ENCODE measurements around the gene SLC25A21. TPM values are rescaled to one million over a fixed set of nuclear protein-coding genes. Genes with fewer than 3 reads are reported as not detected.

The SLC25A21 gene
- total RNA-seq, 2 experiments from 2014 or later = not detected

DNA sequence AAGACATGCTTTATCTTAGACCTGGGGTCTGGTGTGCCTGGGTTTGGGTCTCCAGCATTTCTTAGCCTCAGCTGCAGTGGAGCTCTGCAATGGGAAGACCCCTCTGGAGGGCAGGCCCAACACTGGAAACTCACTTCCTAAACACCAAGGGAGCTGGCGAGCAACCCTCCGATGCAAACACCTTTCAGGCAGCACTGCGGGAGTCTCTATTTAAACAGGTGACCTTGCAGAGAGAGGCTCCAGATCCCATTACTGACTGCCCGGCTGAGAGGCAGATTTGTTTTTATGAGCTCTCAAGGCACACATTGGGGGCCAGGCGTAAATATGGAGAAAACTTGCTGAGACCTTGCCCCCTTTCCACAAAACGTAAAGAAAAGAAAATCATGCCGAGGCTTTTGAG, 315.3 kb downstream of the SLC25A21 start:
- H3K9me3 Mint-ChIP-seq = no peaks in the 10 kb centered on the region

DNA sequence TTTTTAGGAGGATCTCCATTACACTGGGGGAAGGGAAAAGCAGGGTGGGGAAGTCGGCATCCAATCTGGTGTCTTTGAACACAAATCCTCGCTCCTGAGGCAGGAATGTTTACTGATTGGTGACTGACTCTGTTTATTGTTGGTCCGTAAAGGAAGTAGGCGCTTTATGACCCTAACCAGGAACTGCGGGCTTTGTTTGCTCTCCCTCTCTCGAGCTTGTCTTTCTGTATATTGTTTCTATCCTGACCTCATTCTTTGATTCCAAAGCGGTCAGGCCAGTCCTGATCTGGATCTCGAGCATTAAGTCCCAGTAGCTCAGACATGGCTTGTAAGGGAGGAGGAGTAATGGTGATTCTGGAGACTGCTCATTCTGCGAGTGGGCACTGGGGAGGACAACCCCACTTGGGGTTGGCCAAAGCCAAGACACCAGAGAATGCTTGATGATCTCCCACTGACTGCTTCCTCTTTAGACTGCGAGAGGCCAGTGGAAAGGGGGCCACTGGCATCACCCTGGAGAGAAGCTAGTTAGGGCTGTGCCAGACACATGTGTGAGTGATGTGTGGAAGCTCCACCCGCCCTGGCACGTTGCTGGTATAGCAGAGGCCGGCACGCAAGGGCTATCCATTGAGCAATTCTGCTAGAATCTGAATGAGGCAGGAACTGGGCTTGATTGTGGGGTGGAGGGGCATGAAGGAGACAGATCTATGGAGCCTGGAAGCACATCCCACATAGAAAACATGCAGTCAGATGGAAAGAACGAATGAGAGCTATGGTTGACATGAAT, 316.1 kb downstream of the SLC25A21 start:
- Mint-ChIP-seq H3K36me3 (ENCODE audit: low read depth) (no peaks in the 10 kb centered on the region), H3K27ac (no peak overlapping the region), H3K4me1 (ENCODE audit: low read depth) (no peaks in the 10 kb centered on the region), H3K27me3 (peaks cover 3% of the 10 kb centered on the region), H3K9me3 (no peaks in the 10 kb centered on the region), H3K4me3 (no peak overlapping the region)
- CTCF ChIA-PET = no interaction called here
- ATAC-seq (no peak), DNase-seq (no peak)
- intact Hi-C loops (cut with micrococcal nuclease) = no loop called here
- TF ChIP-seq CTCF (IDR thresholded peaks at IDR 0.05) = no peak
- POLR2A ChIA-PET = no interaction called here

More for the DNA sequence above, 315.3 kb downstream of the SLC25A21 start:
- ChIA-PET CTCF (no interaction called here), POLR2A (no interaction called here)
- Mint-ChIP-seq H3K4me1 (ENCODE audit: low read depth) (no peaks in the 10 kb centered on the region), H3K27me3 (peaks cover 3% of the 10 kb centered on the region), H3K4me3 (no peak overlapping the region), H3K27ac (no peak overlapping the region), H3K36me3 (ENCODE audit: low read depth) (no peaks in the 10 kb centered on the region)
- no peak for TF ChIP-seq CTCF (IDR thresholded peaks at IDR 0.05)
- intact Hi-C loops (cut with micrococcal nuclease) = no loop called here
- DNase-seq (no peak), ATAC-seq (no peak)

DNA sequence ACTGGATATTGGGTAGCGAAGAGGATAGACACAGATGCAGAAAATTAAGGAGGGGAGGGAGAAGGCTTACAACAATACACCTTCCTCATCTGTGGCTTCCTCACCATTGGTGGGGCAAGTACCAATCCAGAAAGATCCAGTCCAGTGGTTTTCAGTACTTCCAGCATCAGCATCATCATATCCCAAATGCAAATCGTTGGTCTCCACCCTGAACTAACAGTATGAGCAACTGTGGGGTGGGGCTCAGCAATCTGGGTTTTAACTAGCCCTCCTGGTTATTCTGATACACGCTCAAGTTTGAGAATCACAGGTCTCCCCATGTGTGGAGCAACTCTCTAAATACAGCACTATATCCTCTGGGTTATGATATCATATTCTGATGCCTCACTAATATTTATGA, 317.0 kb downstream of the SLC25A21 start:
- no peak for DNase-seq
- Mint-ChIP-seq H3K36me3 (ENCODE audit: low read depth) (no peaks in the 10 kb centered on the region), H3K27ac (no peak overlapping the region), H3K27me3 (peaks cover 3% of the 10 kb centered on the region), H3K4me3 (no peak overlapping the region), H3K4me1 (ENCODE audit: low read depth) (no peaks in the 10 kb centered on the region), H3K9me3 (no peaks in the 10 kb centered on the region)
- no peak for ATAC-seq
- POLR2A ChIA-PET = no interaction called here
- no peak for TF ChIP-seq CTCF (IDR thresholded peaks at IDR 0.05)
- intact Hi-C loops (cut with micrococcal nuclease) = no loop called here
- CTCF ChIA-PET = no interaction called here

DNA sequence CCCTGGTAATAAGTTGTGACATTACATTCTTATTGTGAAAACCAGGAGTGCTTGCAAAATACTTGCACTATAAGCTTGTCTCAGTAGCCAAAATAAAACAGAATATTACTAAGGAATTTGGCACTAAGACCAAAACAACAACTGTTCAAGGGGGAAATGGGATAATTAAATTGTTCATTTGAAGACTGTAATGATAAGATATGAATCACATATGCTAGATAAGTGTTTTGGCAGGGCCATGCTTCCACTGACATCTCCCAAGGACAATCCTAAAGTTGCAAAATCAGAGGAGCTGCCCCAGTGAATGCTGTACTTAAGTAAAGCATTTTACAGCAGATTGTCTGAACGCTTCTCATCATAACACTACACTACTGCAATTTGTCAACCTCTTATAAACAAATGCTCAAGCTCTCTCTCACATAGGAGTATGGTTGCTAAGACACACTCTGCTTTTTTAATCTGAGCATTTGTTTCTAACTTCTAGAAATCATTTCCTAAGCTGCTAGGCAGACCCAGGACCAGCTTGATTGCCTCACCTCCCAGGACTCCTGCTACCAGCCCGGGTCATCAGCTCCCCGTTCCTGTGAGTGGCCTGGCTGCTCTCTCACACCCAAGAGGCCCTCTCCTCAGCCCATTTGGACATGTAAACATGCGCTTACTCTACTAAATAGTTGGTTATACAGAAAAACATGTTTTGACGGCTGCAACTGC, 319.3 kb downstream of the SLC25A21 start:
- intact Hi-C loops (cut with micrococcal nuclease) = no loop called here
- TF ChIP-seq CTCF (IDR thresholded peaks at IDR 0.05) = no peak
- ChIA-PET CTCF (interaction anchor here (1.3 kb wide), 1 partner anchor 20 kb away, joined by 3 read pairs; no protein-coding TSS in a partner anchor), POLR2A (no interaction called here)
- peaks cover 3% of the 10 kb centered on the region for H3K27me3 Mint-ChIP-seq
- DNase-seq (no peak), ATAC-seq (no peak)
- H3K9me3 Mint-ChIP-seq = no peaks in the 10 kb centered on the region
- no peaks in the 10 kb centered on the region for H3K36me3 Mint-ChIP-seq (ENCODE audit: low read depth)
- no peak overlapping the region for H3K4me3 Mint-ChIP-seq
- no peak overlapping the region for H3K27ac Mint-ChIP-seq
- H3K4me1 Mint-ChIP-seq (ENCODE audit: low read depth) = no peaks in the 10 kb centered on the region

GRCh38 chr14:36848213-36848612, 324.2 kb downstream of the SLC25A21 start:
- TF ChIP-seq CTCF (IDR thresholded peaks at IDR 0.05) = no peak
- DNase-seq = no peak
- Mint-ChIP-seq H3K4me1 (ENCODE audit: low read depth) (no peaks in the 10 kb centered on the region), H3K27ac (no peak overlapping the region), H3K9me3 (no peaks in the 10 kb centered on the region), H3K36me3 (ENCODE audit: low read depth) (no peaks in the 10 kb centered on the region), H3K27me3 (no peaks in the 10 kb centered on the region), H3K4me3 (no peak overlapping the region)
- ChIA-PET CTCF (no interaction called here), POLR2A (no interaction called here)
- intact Hi-C loops (cut with micrococcal nuclease) = no loop called here
- no peak for ATAC-seq

Data from activated CD8-positive, alpha-beta T cell treated with anti-CD3 and anti-CD28 coated beads for 36 hours (primary cell).